Activated T-cell treated with anti-CD3 and anti-CD28 coated beads for 1 hour (primary cell): Measurements from ENCODE around the gene ARHGAP33.

Experiments
- DNase-seq: peaks from one replicate; pipeline ENCODE4 v3.0.0-alpha.2; 2020; ENCODE audit warnings: low read depth

The ARHGAP33 gene, protein sequence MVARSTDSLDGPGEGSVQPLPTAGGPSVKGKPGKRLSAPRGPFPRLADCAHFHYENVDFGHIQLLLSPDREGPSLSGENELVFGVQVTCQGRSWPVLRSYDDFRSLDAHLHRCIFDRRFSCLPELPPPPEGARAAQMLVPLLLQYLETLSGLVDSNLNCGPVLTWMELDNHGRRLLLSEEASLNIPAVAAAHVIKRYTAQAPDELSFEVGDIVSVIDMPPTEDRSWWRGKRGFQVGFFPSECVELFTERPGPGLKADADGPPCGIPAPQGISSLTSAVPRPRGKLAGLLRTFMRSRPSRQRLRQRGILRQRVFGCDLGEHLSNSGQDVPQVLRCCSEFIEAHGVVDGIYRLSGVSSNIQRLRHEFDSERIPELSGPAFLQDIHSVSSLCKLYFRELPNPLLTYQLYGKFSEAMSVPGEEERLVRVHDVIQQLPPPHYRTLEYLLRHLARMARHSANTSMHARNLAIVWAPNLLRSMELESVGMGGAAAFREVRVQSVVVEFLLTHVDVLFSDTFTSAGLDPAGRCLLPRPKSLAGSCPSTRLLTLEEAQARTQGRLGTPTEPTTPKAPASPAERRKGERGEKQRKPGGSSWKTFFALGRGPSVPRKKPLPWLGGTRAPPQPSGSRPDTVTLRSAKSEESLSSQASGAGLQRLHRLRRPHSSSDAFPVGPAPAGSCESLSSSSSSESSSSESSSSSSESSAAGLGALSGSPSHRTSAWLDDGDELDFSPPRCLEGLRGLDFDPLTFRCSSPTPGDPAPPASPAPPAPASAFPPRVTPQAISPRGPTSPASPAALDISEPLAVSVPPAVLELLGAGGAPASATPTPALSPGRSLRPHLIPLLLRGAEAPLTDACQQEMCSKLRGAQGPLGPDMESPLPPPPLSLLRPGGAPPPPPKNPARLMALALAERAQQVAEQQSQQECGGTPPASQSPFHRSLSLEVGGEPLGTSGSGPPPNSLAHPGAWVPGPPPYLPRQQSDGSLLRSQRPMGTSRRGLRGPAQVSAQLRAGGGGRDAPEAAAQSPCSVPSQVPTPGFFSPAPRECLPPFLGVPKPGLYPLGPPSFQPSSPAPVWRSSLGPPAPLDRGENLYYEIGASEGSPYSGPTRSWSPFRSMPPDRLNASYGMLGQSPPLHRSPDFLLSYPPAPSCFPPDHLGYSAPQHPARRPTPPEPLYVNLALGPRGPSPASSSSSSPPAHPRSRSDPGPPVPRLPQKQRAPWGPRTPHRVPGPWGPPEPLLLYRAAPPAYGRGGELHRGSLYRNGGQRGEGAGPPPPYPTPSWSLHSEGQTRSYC

DNA sequence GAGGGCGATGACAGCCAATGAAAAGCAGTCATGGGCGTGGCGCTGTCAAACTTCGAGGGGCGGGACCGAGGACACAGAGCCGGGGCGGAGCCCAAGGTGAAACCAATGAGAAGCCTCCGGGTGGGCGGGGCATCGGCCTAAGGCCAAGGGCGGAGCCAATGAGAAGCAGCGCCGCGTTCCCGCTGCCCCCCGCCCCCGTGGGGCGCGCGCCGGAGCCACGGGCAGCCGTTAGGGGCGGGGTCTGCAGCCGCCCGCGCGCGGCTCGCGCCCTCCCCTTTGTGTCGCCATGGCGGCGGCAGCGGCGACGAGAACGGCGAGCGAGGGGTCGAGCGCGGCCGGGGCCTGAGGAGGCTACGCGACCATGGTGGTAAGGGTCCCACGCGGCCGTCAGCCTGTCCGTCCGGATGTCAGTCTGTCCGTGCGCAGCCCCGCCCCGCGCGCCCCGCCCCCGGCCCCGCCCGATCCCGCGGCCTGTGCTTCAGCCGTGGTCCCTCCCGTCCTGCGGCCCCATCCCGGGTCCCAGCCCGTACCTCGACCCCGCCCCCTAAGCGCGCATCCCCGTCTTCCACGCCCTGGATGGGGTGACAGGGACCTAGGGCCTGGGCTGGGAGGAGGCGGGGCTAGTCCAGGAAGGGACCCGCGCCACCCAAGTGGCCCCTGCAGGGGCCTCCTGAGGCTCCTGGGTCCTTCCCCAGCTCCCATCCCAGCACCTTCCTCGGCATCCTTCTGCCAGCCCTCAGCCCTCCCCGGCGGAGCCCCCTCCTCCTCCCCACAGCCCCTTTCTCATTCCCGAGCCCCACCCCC, at the start of gene ARHGAP33:
ARHGAP33 (plus strand) TSS at position 267 of the 804 bp plus-strand sequence; CDS start at position 362, 95 bp downstream.
- peak; percentile 99 for DNase-seq

DNA sequence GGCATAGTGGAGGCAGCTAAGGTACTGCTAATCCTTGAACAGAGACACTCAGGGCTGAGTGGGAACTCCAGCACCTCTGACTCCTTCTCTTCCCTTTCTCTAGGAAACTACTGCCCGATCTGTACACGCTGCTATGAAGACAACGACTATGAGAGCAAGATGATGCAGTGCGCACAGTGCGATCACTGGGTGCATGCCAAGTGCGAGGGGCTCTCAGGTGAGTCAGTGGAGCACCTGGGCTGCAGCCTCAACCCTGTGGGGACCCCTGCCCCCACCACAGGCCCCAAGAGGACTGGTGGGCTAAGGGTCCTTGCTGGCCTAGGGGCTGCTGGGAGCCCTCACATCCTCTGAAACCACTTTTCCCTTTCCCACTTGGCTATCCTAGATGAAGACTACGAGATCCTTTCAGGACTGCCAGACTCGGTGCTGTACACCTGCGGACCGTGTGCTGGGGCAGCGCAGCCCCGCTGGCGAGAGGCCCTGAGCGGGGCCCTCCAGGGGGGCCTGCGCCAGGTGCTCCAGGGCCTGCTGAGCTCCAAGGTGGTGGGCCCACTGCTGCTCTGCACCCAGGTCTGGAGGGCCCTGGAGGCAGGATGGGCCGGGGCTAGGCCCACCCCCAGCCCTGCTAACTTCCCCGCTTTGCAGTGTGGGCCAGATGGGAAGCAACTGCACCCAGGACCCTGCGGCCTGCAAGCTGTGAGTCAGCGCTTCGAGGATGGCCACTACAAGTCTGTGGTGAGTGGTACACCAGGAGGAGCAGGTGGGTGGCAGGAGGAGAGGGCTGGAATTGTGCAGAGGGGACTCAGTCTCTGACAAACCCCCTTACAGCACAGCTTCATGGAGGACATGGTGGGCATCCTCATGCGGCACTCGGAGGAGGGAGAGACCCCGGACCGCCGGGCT, 48.1 kb upstream of the ARHGAP33 start:
- DNase-seq = no peak

DNA sequence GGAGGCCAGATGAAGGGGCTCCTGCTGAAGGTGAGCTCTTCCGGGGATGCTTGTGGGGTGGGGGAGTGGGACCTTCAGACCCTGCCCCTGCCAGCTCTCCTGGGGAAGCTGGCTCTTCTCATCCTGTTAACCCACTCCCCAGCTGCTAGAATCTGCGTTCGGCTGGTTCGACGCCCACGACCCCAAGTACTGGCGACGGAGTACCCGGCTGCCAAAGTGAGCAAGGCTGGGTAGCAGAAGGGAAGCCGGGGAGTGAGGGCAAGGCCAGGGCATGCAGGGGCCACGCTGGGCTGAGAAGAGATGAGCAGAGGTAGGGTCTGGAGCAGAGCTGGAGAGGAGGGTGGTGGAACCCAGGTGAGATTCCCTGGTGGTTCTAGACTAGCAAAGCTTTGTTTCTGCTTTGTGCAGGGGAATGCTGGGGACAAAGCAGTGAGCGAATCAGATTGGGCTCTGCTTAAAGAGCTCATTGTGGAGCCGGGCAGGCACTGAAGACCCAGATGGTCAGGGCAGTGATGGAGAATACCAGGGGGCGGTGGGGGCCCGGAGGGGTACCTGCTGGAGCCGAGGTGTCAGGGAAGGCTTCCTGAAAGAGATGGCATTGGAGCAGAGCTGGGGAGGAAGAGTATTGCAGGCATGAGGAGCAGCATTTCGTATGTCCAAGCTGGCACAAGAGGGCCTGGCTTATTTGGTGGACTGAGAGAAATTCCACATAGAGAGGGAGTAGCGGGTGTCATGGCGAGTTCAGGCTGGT, 47.2 kb upstream of the ARHGAP33 start:
- no peak for DNase-seq

DNA sequence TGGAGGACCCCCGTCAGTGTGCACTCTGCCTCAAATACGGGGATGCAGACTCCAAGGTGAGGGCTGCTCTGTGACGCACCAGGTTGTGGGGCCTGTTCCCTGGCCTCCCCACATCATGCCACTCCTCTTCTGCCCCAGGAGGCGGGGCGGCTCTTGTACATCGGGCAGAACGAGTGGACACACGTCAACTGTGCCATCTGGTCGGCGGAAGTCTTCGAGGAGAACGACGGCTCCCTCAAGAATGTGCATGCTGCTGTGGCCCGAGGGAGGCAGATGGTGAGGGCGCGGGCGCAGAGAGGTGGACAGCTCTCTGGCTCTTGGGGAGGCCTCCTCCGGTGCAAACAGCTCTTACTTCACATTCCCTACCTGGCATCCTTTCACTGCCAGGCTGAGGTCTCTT, 46.3 kb upstream of the ARHGAP33 start:
- no peak for DNase-seq

DNA sequence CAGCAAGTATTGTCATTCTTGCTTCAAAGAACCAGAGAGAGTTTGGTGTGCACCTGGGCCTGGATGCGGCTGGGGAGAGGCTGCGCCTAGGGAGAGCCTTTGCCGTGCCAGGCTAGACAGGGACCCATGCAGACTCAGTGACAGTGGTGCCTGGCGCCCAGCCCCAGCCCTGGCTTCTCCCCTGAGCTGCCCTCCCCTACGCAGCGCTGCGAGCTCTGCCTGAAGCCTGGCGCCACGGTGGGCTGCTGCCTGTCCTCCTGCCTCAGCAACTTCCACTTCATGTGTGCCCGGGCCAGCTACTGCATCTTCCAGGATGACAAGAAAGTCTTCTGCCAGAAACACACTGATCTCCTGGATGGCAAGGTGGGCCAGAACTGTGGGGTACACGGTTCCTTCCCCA, 45.6 kb upstream of the ARHGAP33 start:
- no peak for DNase-seq

DNA sequence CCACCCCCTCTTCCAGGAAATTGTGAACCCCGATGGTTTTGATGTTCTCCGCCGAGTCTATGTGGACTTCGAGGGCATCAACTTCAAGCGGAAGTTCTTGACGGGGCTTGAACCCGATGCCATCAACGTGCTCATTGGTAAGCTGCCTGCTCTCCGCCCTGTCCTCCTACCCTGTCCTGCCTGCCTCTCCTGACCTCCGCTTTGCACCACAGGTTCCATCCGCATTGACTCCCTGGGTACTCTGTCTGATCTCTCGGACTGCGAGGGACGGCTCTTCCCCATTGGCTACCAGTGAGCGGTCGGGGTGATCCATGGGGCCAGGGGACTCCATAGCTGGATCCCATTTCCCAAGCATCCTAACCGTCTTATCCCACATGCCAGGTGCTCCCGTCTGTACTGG, 45.0 kb upstream of the ARHGAP33 start:
- DNase-seq = no peak

DNA sequence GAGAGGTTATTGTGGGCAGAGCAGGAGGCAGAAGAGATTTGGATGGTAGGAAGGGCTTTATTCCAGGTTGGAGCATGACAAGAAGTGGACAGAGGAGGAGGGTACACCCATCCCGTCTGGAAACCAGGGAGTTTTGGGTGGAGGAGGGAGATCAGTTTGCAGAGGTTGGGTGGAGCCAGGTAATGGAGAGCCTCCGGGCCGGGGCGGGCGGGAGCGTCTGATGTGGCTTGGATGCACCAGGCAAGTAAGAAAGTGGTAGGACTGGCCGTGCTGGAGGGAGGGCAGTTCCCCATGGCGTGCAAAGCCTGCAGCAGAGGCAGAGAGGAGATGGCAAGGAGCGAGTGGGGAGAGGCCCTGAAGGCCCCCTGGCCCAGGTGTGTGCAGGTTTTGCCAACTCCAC, 44.0 kb upstream of the ARHGAP33 start:
- DNase-seq = no peak

DNA sequence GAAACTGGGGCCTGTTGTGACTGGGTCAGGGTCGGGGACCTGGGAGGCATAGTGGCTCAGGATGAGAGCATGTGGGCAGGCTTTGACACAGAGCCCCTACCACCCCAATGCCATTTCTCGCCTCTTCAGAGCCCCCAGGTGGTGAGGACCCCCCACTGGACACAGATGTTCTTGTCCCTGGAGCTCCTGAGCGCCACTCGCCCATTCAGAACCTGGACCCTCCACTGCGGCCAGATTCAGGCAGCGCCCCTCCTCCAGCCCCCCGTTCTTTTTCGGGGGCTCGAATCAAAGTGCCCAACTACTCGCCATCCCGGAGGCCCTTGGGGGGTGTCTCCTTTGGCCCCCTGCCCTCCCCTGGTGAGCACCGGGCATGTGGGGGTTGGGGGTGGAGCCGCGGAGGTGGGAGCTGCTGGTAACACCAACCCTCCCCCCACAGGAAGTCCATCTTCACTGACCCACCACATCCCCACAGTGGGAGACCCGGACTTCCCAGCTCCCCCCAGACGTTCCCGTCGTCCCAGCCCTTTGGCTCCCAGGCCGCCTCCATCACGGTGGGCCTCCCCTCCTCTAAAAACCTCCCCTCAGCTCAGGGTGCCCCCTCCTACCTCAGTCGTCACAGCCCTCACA, 43.5 kb upstream of the ARHGAP33 start:
- DNase-seq = no peak

DNA sequence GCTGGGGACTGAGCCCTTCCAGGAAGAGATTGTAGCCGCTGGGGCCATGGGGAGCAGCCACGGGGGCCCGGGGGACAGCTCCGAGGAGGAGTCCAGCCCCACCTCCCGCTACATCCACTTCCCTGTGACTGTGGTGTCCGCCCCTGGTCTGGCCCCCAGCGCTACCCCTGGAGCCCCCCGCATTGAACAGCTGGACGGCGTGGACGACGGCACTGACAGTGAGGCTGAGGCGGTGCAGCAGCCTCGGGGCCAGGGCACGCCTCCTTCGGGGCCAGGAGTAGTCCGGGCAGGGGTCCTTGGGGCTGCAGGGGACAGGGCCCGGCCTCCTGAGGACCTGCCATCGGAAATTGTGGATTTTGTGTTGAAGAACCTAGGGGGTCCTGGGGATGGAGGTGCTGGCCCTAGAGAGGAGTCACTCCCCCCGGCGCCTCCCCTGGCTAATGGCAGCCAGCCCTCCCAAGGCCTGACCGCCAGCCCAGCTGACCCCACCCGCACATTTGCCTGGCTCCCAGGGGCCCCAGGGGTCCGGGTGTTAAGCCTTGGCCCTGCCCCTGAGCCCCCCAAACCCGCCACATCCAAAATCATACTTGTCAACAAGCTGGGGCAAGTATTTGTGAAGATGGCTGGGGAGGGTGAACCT, 42.7 kb upstream of the ARHGAP33 start:
- DNase-seq = no peak

DNA sequence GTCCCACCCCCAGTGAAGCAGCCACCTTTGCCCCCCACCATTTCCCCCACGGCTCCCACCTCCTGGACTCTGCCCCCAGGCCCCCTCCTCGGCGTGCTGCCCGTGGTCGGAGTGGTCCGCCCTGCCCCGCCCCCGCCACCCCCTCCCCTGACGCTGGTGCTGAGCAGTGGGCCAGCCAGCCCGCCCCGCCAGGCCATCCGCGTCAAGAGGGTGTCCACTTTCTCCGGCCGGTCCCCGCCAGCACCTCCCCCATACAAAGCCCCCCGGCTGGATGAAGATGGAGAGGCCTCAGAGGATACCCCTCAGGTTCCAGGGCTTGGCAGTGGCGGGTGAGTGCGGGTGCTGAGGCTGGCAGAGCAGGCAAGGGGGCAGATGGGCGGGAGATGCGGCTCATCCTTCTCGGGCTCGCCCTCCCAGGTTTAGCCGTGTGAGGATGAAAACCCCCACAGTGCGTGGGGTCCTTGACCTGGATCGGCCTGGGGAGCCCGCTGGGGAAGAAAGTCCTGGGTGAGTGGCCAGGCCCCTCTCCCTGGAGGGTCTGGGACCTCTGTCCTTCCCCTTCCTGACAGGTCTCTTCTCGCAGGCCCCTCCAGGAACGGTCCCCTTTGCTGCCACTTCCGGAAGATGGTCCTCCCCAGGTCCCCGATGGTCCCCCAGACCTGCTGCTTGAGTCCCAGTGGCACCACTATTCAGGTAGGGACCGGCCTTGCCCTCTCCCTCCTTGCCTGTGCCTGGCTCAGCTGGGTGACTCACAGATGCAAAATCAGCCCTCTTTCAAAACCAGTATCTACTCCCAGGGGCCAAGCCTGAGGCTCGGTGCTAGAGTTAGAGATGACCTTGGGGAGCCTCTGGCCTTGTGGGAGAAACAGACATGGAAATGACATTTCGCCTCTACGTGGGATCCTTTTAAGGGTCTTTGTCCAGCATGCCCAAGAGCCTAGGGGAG, 41.9 kb upstream of the ARHGAP33 start:
- no peak for DNase-seq

DNA sequence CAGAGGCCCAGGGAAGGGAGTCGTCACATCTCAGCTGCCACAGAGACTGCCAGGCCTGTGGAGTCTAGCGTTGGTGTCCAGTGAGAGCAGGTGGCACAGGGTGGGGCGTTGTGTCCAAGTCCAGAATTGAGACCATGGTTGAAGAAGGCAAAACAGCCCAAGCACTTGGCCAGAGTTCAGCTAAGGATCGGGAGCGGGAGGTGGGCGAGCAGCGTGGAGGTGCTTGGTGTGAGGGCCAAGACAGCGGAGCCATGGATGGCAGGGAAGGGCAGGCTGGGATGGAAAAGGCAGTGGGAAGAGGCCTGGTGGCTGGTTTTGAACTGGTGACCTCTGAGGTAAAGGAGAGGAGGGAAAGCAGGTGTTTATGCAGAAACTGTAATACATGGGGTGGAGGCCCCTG, 41.1 kb upstream of the ARHGAP33 start:
- no peak for DNase-seq

DNA sequence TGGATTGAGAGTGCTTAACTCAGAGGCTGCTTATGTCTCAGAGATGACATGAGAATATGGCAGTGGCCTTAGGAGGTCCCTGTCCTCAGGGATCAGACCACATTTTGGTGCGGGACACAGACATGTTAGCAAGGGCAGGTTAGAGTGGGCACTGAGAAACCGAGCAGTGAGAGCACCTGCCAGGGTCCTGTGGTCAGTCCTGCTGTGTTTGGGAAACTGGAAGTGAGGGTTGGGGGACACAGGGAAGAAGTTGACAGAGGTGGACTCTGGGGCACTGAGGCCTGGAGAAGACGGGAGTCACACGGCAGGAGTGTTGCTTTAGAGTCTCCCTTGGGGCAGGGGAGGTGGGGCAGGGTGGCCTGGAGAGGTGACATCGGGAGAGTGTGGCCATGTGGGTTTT, 40.5 kb upstream of the ARHGAP33 start:
- DNase-seq = no peak

DNA sequence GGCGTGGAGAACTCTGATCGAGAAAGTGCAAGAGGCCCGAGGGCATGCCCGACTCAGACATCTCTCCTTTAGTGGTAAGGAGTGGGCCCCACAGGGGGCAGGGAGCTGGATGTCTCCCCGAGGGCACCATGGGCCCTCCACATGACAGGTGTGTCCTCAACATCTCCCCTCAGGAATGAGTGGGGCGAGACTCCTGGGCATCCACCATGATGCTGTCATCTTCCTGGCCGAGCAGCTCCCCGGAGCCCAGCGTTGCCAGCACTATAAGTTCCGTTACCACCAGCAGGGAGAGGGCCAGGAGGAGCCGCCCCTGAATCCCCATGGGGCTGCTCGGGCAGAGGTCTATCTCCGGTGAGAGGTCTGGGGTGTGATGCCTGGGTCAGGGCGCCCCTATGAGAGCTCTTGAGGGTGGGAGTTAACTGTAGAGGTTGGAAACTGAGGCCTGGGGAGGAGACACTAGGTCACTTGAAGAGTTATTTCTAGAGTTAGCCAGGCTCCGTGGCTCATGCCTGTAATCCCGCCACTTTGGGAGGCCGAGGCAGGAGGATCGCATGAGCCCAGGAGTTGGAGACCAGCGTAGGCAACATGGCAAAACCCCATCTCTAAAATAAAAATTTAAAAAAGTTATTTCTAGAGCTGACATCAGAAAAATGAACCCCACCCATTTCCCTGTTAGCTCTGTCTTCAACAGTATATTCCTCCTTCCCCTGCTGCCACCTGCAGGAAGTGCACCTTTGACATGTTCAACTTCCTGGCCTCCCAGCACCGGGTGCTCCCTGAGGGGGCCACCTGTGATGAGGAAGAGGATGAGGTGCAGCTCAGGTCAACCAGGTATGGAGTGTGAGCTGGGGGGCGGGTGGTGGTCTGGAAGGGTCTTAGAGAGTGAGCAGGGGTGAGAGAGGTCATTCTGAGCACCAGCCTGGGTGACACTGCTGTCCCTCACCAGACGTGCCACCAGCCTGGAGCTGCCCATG, 38.2 kb upstream of the ARHGAP33 start:
- DNase-seq = no peak

DNA sequence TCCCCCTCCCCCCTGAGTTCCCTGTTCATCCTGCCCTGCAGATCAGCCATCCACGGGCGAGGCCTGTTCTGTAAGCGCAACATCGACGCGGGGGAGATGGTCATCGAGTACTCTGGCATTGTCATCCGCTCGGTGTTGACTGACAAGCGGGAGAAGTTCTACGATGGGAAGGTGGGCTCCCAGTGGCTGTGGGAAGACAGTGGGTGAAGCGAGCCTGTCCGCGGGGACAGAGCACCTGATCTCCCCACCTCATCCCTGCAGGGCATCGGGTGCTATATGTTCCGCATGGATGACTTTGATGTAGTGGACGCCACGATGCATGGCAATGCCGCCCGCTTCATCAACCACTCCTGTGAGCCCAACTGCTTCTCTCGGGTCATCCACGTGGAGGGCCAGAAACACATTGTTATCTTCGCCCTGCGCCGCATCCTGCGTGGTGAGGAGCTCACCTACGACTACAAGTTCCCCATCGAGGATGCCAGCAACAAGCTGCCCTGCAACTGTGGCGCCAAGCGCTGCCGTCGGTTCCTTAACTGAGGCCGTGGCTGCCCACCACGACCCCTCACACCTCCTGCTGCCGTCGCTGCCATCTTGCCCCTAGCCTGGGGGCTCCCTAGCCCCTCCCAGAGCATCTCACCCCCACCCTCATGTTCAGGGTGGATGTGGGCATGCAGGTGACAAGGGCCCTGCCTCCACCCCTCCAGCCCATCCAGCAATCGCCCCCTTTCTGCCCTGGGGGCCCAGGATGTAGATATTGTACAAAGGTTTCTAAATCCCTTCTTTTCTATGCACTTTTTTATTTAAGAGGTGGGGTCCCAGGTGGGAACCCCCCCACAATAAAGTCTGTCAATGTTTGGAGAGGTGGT, 37.1 kb upstream of the ARHGAP33 start:
- DNase-seq = no peak

DNA sequence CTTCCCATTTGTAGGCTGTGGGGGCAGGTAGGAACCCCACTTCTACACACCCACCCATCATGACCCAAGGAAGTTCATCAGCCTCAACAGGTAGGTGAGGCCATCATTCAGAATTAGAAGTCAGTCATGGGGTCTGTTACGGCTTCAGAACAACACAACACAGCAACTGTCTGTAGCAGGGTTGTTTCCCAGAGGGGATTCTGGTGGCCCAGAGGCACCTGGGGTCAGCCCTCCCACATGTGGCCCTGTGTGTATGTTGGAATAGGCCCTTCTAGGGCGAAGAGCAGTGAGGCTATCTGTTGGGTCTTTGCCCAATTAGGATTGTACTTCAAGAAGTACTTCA, 36.5 kb upstream of the ARHGAP33 start:
- no peak for DNase-seq
